A204.1 (cell line): ENCODE data around the gene ZMYND12.
"Not testable (repeated sequence)": the region's sequence is repeated elsewhere in the genome, so short reads cannot be mapped to it uniquely, and the experiment has no call there.

Source experiments
- FAIRE-seq: peaks from 2 replicates; lab custom pipeline; 2012; peaks lifted over from hg19 to GRCh38; lab: Jason Lieb, UNC

The ZMYND12 gene

GRCh38 chr1:42456010-42456753, at the start of gene ZMYND12, which contains the start of gene PPCS:
TSS of gene ZMYND12 (minus strand) at chr1:42456022. CDS start at chr1:42455997, 25 bp downstream.
TSS of gene PPCS (plus strand) at chr1:42456543. CDS start at chr1:42456566, 23 bp downstream.
- no peak for FAIRE-seq

GRCh38 chr1:42504535-42505128, 48.8 kb upstream of the ZMYND12 start:
- FAIRE-seq = no peak

- not testable (repeated sequence) for FAIRE-seq
Observed at GRCh38 chr1:42502031-42502430, 46.2 kb upstream of the ZMYND12 start.

GRCh38 chr1:42490237-42490636, 34.4 kb upstream of the ZMYND12 start:
- FAIRE-seq = no peak

- no peak for FAIRE-seq
Observed at GRCh38 chr1:42484382-42484781, 28.6 kb upstream of the ZMYND12 start.

GRCh38 chr1:42482635-42483153, 26.9 kb upstream of the ZMYND12 start:
- no peak for FAIRE-seq

GRCh38 chr1:42480921-42481320, 25.1 kb upstream of the ZMYND12 start:
- FAIRE-seq = no peak

GRCh38 chr1:42479621-42480020, 23.8 kb upstream of the ZMYND12 start:
- FAIRE-seq = no peak

- FAIRE-seq = no peak
Observed at GRCh38 chr1:42477775-42478174, 22.0 kb upstream of the ZMYND12 start.

GRCh38 chr1:42477354-42477753, 21.5 kb upstream of the ZMYND12 start:
- FAIRE-seq = not testable (repeated sequence)

GRCh38 chr1:42476605-42477004, 20.8 kb upstream of the ZMYND12 start:
- FAIRE-seq = no peak

GRCh38 chr1:42469727-42470126, 13.9 kb upstream of the ZMYND12 start:
- FAIRE-seq = no peak

GRCh38 chr1:42466030-42466429, 10.2 kb upstream of the ZMYND12 start:
- FAIRE-seq = no peak

- FAIRE-seq = no peak
Observed at GRCh38 chr1:42463921-42464320, 8.1 kb upstream of the ZMYND12 start.

- FAIRE-seq = peak; percentile 100
Observed at GRCh38 chr1:42462828-42463763, 7.3 kb upstream of the ZMYND12 start, which contains the start of gene CCDC30. TSS of gene CCDC30 (plus strand) at chr1:42463286. CDS start at chr1:42480552, 17,266 bp downstream.

- FAIRE-seq = no peak
Observed at GRCh38 chr1:42461196-42461595, 5.4 kb upstream of the ZMYND12 start.

GRCh38 chr1:42456754-42457089, 900 bp upstream of the ZMYND12 start:
- FAIRE-seq = no peak

GRCh38 chr1:42454403-42454802, 1.4 kb downstream of the ZMYND12 start:
- FAIRE-seq = no peak

- FAIRE-seq = no peak
Observed at GRCh38 chr1:42453386-42453785, 2.4 kb downstream of the ZMYND12 start.

- no peak for FAIRE-seq
Observed at GRCh38 chr1:42450061-42450460, 5.8 kb downstream of the ZMYND12 start.

- no peak for FAIRE-seq
Observed at GRCh38 chr1:42449256-42449655, 6.6 kb downstream of the ZMYND12 start.

- FAIRE-seq = no peak
Observed at GRCh38 chr1:42442662-42443061, 13.2 kb downstream of the ZMYND12 start.
